Activated CD4-positive, alpha-beta T cell treated with anti-CD3 and anti-CD28 coated beads, Interleukin-2, Interleukin-6, amounts not matched to agents 100 ng/mL and 50 ng/mL, durations not matched to agents 16 hours and 8 hours (primary cell): ENCODE data around the gene ZNF236.
"Not testable (repeated sequence)": the region's sequence is repeated elsewhere in the genome, so short reads cannot be mapped to it uniquely, and the experiment has no call there.

Experiments used
- DNase-seq: peaks from one replicate; pipeline ENCODE4 v3.0.0-alpha.2; 2020

Gene ZNF236

DNA sequence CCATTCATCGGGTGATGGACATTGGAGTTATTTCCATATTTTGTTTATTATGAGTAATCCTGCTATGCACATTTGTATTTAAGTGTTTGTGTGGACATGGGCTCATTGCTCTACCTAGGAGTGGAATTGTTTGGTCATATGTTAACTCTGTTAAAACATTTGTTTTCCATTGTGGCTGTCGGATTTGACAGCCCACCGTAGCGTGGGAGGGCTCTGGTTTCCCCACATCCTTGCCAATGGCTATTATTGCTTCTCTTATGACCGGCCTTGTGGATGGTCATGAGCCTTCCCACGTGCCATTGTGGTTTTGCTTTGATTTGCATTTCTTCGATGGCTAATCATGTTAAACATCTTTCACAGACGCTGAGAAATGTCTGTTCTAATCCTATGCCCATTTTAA, 92.0 kb downstream of the ZNF236 start:
- DNase-seq = no peak

DNA sequence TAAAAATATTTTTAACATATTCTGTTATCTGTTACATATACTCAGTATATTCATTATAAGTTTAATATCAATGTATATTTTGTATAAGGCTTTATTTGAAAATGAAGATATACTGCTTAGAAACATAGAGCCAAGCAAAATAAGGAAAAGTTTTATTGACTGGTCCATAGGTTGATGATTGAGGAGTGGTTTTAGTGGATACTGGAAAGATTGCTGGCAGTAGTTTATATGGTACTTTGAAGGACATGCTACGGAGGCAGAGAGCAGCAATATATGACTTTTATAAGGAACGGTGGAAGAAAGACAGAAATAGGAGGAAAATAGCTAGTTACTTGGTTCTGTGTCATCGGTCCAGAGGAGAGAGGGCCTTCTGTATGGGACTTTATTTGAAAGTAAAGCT, 92.4 kb downstream of the ZNF236 start:
- no peak for DNase-seq

DNA sequence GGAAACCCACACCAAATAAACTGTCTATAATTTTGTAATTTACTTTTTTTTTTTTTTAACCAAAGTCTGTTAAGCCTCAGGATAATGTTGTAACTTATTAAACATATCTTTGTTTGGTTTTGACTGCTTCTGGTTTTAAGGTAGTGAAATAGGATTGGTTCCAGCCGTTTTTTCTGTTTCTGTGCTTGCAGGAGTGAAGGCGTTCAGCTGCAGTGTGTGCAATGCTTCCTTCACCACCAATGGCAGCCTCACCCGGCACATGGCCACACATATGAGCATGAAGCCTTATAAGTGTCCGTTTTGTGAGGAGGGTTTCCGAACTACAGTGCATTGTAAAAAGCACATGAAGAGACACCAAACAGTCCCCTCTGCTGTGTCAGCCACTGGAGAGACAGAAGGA, 93.1 kb downstream of the ZNF236 start:
- no peak for DNase-seq

DNA sequence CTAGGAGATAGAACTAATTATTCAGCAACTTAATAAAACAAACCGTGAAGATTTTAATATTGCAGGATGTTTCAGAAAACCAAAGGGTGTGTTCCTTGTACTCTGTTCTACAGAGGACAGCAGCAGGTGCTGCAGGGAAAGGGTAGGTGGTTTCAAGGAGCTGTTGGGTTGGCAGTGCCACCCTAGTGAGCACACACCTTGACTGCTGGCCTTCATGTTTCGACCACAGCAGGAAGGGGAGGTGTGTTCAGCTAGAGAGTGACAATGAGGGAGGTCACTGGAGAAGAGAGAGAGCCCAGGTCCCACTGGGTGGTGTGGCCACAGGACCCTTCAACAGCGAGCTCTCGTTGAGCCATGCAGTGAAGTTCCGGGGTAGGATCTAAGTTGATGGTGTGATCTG, 98.6 kb downstream of the ZNF236 start:
- DNase-seq = no peak

DNA sequence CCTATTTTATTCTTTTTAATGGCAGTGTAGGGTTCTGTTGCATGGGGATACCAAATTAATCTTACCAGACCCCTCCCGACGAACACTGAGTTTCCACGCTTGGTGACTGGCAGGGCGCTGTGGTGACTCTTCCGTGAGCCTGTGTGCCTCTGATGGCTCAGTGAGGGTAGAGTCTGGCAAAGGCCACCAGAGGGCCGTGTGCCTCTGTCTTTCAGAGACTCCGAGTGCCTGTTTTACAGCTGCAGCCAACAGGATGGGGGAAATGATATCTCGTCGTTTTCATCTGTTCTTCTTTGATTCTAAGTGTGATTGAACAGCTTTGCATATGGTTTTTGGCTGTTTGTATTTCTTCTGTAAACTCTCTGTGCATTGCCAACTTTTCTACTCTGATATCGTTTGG, 99.8 kb downstream of the ZNF236 start:
- peak; percentile 73 for DNase-seq

DNA sequence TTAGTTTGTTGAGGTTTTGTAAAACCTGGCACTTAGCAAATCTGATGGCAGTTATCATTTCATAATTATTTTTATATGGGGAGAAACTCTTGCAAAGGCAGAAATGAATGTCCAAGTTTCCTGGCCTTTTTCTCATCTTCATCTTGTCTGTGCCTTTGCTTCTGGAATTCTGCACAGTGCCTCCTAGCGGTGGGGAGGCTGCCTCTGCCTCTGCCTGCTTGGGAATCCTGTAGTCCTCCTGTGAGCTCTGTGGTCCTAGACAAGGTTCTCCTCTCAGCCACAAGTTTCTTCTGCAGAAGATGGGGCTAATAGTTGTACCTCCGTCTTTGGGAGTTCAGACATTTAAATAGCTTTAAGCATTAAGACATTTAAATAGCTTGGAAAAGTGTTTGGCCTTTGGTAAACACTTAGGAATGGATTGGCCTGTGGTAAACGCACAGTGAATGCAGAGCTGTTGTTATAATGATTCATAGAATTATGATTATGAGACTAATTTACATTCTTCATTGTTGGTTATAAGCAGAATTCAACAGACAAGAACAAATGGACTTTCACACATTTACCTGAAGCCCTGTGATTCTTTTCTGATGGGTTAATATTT, 101.2 kb downstream of the ZNF236 start:
- DNase-seq = no peak

DNA sequence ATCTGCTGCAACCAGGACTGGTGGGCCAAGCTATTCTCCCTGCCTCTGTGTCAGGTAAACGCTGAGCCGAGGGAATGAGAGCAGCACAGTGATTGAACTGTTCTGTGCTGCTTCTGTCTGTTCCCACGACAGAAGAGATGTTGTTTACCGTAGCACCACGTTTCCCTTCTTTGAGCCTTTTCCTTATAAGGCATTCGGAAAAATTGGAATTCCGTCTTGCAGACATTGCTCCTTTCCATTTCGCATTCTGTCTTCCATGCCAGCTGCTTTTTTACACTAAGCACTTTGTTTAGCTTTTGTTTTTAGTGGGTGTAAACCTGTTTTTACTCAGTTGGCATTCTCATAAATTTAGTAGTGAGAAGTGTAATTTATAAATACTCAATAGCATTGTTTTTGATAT, 103.1 kb downstream of the ZNF236 start:
- no peak for DNase-seq

DNA sequence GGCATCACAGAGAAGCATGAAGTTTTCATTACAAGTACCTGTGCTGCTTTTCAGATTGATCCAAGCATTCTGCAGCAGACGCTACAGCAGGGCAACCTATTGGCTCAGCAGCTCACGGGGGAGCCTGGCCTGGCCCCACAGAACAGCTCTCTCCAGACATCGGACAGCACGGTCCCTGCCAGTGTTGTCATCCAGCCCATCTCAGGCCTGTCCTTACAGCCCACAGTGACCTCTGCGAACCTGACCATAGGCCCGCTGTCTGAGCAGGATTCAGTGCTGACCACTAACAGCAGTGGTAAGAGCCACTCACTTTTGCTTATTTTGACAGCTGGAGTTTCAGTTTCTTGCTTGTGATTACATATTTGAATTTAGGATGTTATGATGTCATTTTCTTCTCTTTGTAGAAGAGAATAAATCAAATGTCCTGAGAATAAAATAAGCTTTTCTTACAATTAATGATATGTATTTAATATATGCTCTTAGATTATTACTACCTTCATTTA, 104.9 kb downstream of the ZNF236 start:
- no peak for DNase-seq

DNA sequence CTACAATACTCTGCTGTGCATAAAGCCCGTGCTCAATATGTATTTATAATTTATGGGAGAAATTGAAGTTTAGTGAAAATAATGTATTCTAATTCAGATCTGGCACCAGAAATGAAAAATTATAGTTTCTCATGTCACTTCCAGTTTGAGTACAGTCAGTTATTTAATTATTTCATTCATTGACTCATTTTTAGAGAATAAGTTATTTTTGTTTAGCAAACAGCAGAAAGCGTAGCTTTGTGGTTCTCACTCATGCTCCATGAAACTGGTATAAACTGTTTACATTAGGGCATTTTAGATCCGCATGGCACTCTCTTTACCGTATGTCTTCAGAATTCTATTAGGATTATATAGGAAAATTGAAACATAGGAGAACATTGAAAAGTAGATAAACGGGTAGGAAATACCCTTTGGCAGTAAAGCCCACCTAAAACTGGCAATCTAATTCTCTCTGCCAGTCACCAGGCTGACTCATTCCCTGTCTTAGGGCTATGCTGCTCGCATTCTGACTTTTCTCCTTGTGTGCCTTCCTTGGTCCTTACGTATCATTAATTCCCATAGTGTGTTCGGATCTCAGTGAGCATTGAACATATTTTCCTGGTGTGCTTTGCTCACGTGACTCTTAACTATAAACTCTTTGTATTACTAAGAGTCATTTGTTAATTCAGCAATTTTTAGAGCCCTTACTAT, 106.0 kb downstream of the ZNF236 start:
- DNase-seq = no peak

DNA sequence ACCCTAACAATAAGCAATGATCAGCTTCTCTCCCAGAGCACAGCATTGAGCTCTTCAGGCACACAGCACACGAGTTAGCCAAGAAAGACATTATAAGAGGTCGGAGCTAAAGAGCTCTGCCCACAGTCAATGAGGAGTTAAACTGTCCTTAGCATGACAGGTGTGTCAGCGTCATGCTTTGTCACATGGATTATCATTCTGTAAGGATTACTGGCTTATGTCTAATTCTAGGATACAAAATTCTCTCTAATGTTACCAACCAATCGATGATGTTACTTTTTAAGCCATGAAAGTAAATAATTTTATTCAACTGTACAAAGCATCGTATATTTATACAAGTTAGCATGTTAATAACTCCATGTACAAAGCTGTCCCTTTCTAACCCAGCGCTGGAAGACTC, 108.8 kb downstream of the ZNF236 start:
- DNase-seq = no peak

DNA sequence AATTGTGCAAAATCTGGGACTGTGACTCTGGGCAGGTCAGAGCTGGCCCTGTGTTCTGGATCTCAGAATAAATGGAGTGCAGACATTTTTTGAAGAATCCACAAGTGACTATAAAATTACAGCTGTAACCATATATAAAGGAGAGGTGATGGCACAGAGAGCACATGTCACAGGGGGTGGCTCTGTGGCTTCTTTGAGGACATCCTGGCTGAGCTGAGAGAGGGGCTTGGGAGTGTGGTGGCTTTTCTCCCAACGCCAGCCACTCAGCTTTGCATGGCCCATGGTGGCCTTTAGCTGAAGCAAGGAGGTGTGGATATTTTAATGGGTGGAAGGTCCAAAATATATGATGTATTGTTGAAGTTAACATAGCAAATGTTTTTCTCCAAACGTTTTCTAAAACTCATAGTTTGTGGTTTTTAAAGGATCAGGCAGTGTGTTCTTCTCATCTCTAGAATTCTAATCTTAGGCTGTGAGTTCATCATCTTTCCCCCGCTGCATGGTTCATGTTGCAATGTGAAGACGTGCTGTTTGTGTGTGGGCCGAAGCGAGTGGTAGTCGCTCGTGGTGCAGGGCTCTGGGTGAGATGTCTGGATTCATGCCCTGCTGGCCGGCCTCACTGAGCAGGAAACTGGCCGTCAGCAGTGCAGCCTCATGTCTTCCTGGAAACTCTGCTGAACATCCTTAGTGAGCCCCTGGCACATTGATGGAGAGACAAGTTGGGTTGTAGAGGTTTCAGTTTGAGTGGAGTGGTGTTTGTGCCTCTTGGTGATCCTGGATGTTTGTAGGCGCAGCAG, 109.9 kb downstream of the ZNF236 start:
- DNase-seq = peak; percentile 59

DNA sequence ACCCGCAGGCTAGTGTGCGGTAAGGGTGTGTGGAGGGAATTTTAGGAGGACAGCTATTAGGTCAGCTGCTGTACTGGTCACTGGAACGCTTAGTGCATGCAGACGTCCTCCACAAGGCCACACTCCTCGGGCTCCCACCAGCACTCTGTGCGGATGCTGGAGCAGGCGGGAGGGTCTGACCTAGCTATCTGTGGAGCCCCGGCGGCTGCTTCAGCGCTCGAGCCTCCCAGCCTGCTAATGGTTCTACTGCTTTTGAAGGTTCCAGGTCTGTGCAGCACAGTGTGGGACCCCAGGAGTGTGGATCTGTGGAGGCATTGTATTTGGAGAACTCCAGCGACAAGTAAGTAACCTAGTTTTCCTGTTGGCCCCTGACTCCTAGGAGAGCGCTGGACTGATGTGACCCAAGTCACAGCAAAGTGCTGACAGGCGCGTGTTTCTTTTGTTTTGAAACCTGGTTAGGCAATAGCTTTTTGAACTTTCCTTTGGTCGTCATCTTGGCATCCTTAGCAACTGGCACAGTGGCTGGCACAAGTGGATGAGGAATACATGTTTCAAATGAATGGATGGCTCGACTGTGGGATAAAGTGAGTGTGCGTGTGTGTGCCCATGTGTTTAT, 113.5 kb downstream of the ZNF236 start:
- DNase-seq = no peak

DNA sequence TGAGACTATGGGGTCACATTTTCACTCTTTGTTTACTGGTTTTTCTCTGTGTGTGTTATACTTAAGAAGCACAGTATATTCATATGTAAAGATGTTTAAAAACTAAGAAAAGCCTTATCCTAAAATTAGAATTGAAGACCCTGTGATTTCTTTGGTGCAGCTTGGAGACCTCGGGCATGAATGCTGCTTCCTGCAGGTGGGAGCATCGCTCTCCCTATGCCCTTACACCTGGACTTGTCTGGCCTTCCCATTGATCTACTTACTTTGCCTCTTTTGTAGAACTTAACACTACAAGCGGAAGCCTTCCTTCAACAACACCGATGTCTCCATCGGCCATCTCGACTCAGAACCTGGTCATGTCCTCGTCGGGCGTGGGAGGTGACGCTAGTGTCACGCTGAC, 114.5 kb downstream of the ZNF236 start:
- DNase-seq = no peak

DNA sequence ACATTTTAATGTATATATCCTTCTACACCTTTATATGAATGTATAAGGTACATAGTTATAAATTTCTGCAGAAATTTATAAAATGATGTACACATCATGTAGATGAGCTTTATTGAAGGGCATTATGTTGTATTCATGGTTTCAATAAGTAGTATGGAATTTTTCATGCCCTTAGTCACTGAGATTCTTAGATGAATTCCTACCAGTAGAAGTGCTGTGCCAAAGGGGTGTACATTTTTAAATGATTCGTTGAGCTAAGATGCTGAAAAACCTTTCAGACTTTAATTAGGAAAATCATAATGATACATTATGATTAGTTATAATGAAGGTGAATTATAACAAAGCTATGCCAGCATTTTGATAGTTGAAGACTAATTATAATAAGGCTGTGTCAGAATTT, 115.2 kb downstream of the ZNF236 start:
- DNase-seq = no peak

DNA sequence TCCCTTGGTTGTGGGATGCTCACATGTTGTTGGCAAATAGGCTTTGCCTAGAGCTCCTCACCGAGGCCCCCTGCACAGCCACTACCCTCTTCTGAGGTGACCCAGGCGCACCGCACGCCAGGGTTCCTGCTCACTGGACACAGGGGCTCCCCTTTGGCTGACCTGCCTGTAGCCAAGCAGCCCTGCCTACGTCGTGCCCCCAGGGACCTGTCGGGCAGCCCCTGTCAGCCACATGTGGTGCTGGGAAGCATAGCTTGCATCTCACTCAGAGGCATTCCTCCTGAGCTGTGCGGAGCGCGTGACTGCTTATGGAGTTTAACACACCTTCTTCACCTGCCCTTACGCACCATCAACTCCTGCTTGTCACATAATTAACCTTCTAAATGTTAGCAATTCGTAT, 116.3 kb downstream of the ZNF236 start:
- no peak for DNase-seq

DNA sequence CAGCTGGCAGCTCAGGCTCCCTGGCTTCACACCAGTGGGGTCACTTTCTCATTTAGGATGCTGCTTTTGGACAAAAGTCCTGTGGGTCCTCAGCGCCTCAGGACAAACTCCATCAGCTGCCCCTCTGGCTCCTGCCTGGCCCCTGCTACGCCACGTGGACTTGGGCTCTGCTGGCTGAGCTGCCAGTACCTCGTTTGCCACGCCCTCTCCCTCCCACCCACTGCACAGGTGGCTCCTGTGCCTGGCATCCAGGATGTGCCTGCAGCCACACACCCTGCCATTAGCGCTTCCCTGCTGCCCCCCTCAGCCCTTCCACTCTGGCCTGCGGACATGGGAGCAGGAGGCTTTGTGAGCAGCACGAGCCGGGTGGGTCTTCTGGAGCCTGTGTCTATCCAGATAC, 118.9 kb downstream of the ZNF236 start:
- no peak for DNase-seq

DNA sequence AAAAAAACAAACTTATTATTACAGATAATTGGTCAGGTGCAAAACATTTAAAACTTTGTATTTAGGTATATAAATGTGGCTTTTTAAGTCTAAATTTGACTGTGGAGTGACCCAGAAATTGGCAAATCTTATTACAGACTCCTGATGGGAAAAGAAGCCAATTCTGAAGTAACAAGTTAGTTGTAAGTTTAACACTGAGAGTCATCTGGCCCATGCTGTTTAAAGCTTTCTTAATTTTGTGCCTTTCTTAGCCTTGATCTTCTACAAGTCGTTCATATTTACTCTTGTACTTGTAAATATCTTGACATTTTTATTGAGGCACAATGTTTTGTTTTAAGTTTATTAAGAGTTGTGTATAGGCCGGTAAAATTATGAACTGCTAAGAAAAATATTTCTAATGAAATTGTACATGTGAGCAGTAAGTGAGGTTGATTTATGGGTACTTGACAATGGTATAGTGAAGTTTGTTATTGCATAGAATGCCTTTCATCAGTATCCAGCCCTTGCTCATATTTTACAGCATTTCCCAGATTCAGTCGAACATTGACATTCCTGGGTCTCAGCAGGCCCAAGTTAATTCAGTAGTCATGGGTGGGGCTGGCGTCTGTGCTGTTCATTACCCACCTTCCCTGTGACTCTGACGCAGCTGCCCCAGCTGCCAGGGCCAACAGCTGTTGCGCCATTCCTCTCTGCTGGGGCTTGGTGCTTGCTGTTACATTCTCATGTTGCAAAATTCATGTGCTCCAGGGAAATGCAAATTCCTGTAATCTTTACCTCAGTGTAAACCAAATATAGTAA, 121.4 kb downstream of the ZNF236 start:
- no peak for DNase-seq

DNA sequence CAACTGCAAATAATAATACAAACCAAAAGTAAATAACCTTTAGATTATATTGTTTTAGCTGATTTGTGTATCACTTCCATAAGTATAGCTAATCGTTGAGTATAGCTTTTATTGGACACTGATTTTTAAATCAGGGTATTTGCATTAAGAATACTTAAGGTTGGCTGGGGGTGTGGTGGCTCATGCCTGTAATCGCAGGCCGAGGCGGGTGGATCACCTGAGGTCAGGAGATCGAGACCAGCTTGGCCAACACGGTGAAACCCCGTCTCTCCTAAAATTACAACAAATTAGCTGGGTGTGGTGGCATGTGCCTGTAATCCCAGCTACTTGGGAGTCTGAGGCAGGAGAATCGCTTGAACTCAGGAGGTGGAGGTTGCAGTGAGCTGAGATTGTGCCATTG, 122.0 kb downstream of the ZNF236 start:
- DNase-seq = not testable (repeated sequence)

DNA sequence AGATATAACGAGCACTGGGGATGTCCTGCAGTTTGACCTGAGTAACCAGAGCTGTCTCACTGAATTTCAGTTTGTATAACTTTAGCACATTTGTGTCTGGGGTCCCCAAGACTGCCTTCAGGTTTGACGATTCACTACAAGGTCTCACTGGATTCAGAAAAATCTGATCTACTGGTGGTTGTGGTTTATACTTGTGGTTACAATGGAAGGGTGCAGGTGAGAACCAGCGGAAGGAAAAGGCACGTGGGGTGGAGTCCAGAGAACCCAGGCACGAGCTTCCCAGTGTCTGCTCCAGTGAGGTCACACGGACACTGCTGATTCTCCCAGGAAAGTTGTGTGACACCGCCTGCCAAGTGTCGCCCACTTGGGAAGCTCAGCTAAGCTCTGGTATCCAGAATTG, 126.0 kb downstream of the ZNF236 start:
- peak; percentile 38 for DNase-seq

DNA sequence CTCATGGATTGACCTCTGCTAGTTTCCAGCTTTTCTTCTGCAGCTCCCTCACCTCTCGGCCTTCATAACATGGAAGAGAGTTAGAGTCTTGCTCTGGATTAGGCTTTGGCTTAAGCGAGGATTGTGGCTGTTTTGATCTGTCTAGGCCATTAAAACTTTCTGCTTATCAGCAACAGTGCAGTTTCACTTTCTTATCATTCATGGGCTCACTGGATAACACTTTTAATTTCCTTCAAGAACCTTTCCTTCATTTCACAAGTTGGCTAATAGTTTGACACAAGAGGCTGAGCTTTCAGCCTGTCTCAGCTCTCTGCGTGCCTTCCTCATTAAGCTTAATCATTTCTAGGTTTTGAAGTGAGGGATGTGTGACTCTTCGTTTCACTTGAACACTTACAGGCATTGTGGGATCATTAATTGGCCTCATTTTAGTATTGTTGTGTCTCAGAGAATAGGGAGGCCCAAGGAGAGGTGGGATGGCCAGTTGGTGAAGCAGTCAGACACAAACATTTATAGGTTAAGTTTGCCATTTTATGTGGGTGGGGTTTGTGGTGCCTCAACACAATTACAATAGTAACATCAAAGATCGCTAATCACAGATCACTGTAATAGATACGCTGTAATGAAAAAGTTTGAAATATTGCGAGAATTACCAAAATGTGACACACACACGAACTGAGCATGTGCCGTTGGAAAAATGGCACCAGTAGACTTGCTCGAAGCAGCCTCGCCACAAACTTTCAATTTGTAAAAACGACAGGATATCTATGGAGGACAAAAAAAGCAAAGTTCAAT, 129.3 kb downstream of the ZNF236 start:
- peak; percentile 59 for DNase-seq

DNA sequence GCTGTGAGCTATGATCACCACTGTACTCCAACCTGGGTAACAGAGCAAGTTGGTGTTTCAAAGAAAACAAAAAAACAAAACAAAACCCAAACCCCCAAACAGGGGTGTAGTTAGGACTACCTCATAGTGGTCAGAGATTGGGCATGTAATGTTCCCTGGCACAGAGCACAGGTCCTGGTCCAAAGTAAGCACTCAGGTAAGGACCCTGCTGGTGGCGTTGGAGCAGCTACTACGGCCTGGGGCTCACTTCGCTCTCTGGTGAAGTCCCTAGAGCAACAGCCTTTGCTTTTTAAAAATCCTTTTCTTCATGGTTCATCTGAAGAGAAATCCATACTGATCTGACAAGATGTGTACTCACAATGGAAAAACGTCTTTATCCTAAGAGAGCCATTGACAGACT, 130.4 kb downstream of the ZNF236 start:
- DNase-seq = no peak

DNA sequence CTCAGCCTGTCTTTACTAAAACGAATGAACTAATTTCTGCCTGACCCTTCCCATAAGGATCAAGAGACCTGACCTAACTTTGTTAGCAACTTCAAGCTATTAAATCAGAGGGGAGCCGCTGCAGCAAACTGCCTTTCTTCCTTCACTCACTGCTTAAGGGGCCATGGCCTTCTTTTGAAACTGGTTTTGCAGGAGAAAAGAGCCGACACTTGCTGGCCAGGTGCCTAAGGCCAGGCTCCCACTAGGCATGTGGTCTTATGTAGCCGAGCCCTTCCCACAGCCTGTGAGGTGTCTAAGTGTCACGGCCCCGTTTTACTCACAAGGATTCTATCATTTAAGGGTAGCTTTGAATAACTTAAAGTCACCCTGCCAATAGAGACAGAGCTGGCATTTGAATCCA, 130.8 kb downstream of the ZNF236 start:
- DNase-seq = no peak
